ENCODE measurements around the gene EIF2A. TPM values are rescaled to one million over a fixed set of nuclear protein-coding genes. Genes with fewer than 3 reads are reported as not detected.
A peak's percentile ranks its signal among the peaks of the same experiment; 100 is the strongest.

Gene EIF2A
- total and polyA plus RNA-seq, 9 of the 15 experiments (the other 6 are each of a cell fraction or from before 2014, with no cell fraction given): 106 to 192 (median 168) TPM

- no peaks in the 10 kb centered on the region for H3K9me3 ChIP-seq (replicated peaks; ENCODE audit: control insufficient read depth, insufficient read depth, low read depth, low read length)
- H3K79me2 ChIP-seq (ENCODE audit: control insufficient read depth, insufficient read depth, low read length): peaks cover 82% of the 10 kb centered on the region
- BruUV-seq (replicated peaks): no TSS peak
- CTCF ChIA-PET (ENCODE audit: low intra/inter-chr PET ratio): no interaction called here
- H3K4me3 ChIP-seq: no peak overlapping the region
- H3K4me1 ChIP-seq (replicated peaks in 1 of 2; ENCODE audit: control insufficient read depth in 2 of 2, insufficient read depth in 2 of 2, low read length in 2 of 2): peaks cover under 1 to 12% of the 10 kb centered on the region in 2 experiments; a peak in 3 of 5 replicates
- H2AFZ ChIP-seq (ENCODE audit: low read depth, low read length): no peak overlapping the region
- H3K36me3 ChIP-seq (ENCODE audit: control insufficient read depth, insufficient read depth, low read length): peaks cover 50% of the 10 kb centered on the region
- FAIRE-seq: no peak
- WGBS (ENCODE audit: insufficient coverage, low coverage, missing lambda C conversion rate): 69% methylated on average over 2 of the region's 2 CpGs
- no peaks in the 10 kb centered on the region for H3K9me1 ChIP-seq (ENCODE audit: control insufficient read depth, insufficient read depth, low read length)
- peak in 1 of 4 experiments; percentile 37 for DNase-seq (ENCODE audit: extremely low read depth in 1 of 4, low spot score in 3 of 4)
- peak; percentile 57 for ATAC-seq
- POLR2A ChIA-PET: interaction anchor here (0.6 kb wide), 1 partner anchor 10 kb away, joined by 3 read pairs; the partner anchor contains the start of gene SELENOT
- H3K9ac ChIP-seq (ENCODE audit: insufficient read depth in 1 of 2, low read depth in 2 of 2, low read length in 2 of 2): no peak overlapping the region
- intact Hi-C loops (cut with micrococcal nuclease): no loop called here
- H3K27me3 ChIP-seq (ENCODE audit: control insufficient read depth in 2 of 2, insufficient read depth in 2 of 2, low read length in 2 of 2): no peaks in the 10 kb centered on the region
- in situ Hi-C loops (cut with MboI): no loop called here
- no peak overlapping the region for H3K27ac ChIP-seq (ENCODE audit: extremely low read depth, low read depth, low read length)
- no peak overlapping the region for H3K4me2 ChIP-seq (ENCODE audit: insufficient read depth, low read length)
- H4K20me1 ChIP-seq (replicated peaks; ENCODE audit: control insufficient read depth, insufficient read depth, low read length): 0 out of 2 replicates have a peak, but pooled peaks cover 5% of the 10 kb centered on the region
- TF ChIP-seq FIP1L1 (IDR thresholded peaks at IDR 0.05; ENCODE audit: low read depth, low read length, poor library complexity, severe bottlenecking) (no peak), FOXA1 (IDR thresholded peaks at IDR 0.05; ENCODE audit: borderline replicate concordance) (no peak), PTBP1 (IDR thresholded peaks at IDR 0.05; ENCODE audit: low read depth, low read length) (no peak), ESRRA (IDR thresholded peaks at IDR 0.05; ENCODE audit: borderline replicate concordance, low read depth) (peak; percentile 45; the same call in 1 of the 2 replicates), MXD1 (CRISPR knock-in tag; IDR thresholded peaks at IDR 0.05; ENCODE audit: borderline replicate concordance, poor library complexity, severe bottlenecking) (no peak), ZNF316 (IDR thresholded peaks at IDR 0.05) (peak; percentile 95), NELFE (IDR thresholded peaks at IDR 0.05; ENCODE audit: insufficient read depth, insufficient read length) (no peak), ZNF146 (CRISPR knock-in tag; IDR thresholded peaks at IDR 0.05; ENCODE audit: unreplicated experiment) (no peak), ZEB2 (IDR thresholded peaks at IDR 0.05) (no peak), ARHGAP35 (IDR thresholded peaks at IDR 0.05; ENCODE audit: partially characterized antibody) (no peak), E2F3 (CRISPR knock-in tag; IDR thresholded peaks at IDR 0.05) (no peak), XRCC3 (IDR thresholded peaks at IDR 0.05) (no peak), NFE2 (IDR thresholded peaks at IDR 0.05; ENCODE audit: low read depth) (peak; percentile 70), HNRNPLL (IDR thresholded peaks at IDR 0.05; ENCODE audit: low read depth, low read length, poor library complexity, severe bottlenecking) (no peak), EP400 (IDR thresholded peaks at IDR 0.05) (no peak), TCFL5 (CRISPR knock-in tag; conservative IDR thresholded peaks at IDR 0.05) (no peak), MAFG (tag; conservative IDR thresholded peaks at IDR 0.05) (peak; percentile 71), CEBPG (CRISPR knock-in tag; IDR thresholded peaks at IDR 0.05) (no peak), CEBPG (tag; conservative IDR thresholded peaks at IDR 0.05 in 1 of 2, IDR thresholded peaks at IDR 0.05 in 1 of 2) (no peak), ZNF766 (CRISPR knock-in tag; conservative IDR thresholded peaks at IDR 0.05) (no peak), ZNF274 (IDR thresholded peaks at IDR 0.05; ENCODE audit: borderline replicate concordance, low read depth, low read length) (no peak), PPARD (CRISPR knock-in tag; IDR thresholded peaks at IDR 0.05) (no peak), DIDO1 (tag; IDR thresholded peaks at IDR 0.05; ENCODE audit: low read depth) (no peak), C11orf30 (IDR thresholded peaks at IDR 0.05; ENCODE audit: low read depth) (peak; percentile 90), ZNF282 (CRISPR knock-in tag; IDR thresholded peaks at IDR 0.05) (no peak)
- TF ChIP-seq, protein P1, sequence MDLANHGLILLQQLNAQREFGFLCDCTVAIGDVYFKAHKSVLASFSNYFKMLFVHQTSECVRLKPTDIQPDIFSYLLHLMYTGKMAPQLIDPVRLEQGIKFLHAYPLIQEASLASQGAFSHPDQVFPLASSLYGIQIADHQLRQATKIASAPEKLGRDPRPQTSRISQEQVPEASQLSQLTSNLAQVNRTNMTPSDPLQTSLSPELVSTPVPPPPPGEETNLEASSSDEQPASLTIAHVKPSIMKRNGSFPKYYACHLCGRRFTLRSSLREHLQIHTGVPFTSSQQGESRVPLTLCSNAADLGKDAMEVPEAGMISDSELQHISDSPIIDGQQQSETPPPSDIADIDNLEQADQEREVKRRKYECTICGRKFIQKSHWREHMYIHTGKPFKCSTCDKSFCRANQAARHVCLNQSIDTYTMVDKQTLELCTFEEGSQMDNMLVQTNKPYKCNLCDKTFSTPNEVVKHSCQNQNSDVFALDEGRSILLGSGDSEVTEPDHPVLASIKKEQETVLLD (IDR thresholded peaks at IDR 0.05): no peak
Observed at GRCh38 chr3:150613034-150613433, 66.4 kb downstream of the EIF2A start.
